ENCODE results near the gene SGMS1.
A peak's percentile ranks its signal among the peaks of the same experiment; 100 is the strongest.

Gene SGMS1

DNA sequence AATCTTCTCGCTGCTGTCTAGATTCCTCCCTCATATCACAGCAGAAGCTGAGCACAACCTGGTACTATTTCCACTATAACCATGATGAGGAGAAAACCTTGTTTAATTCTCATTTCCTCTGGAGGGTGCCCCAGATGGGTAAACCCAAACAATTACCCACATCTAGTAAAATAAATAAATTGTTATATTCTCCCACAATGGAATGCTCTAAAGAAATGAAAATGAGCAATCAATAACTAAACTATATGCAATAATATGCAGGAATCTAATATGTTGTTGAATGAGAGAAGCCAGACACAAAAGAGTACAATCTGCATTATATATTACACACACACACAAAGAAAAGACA, 37.0 kb downstream of the SGMS1 start:
- H3K4me3 ChIP-seq (ENCODE audit: low read length), result no peak overlapping the region
- DNase-seq (ENCODE audit: low read depth), result no peak
- TF ChIP-seq, protein P1, sequence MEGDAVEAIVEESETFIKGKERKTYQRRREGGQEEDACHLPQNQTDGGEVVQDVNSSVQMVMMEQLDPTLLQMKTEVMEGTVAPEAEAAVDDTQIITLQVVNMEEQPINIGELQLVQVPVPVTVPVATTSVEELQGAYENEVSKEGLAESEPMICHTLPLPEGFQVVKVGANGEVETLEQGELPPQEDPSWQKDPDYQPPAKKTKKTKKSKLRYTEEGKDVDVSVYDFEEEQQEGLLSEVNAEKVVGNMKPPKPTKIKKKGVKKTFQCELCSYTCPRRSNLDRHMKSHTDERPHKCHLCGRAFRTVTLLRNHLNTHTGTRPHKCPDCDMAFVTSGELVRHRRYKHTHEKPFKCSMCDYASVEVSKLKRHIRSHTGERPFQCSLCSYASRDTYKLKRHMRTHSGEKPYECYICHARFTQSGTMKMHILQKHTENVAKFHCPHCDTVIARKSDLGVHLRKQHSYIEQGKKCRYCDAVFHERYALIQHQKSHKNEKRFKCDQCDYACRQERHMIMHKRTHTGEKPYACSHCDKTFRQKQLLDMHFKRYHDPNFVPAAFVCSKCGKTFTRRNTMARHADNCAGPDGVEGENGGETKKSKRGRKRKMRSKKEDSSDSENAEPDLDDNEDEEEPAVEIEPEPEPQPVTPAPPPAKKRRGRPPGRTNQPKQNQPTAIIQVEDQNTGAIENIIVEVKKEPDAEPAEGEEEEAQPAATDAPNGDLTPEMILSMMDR (conservative IDR thresholded peaks at IDR 0.05; ENCODE audit: low read length), result no peak

DNA sequence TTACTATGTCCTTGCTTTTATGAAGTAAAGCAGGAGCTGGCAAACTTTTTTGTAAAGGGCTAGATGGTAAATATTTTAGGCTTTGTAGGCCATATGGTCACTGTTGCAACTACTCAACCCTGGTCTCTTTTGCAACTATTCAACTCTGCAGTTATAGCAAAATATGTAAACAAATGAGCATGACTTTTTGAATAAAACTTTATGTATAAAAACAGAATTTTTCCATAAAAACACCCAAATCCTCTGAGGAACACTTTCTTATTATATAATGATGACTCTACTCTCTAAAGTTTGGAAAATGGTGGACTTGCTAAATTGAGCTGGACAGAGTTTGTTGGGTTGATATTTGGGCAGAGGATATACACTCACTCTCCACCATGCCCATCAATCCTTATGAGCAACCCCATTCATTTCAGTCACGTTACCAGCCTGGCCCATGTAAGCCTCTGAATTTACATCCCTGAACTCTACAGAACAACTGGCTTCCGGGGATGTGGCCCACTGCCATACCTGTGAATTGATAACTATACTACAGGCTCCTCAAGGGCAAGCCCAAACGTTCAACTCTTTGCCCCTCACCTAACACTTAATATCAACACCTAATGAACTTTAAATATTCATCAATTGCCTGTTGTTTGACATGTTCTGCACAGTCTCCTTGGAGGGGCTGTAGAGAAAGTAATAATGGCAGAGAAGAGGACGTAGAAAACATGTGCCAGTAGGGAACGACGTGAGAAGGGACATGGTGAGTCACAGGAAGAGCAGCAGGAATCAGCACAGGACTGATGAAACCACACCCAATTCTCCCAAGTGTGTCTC, 37.6 kb downstream of the SGMS1 start:
- H3K4me3 ChIP-seq (ENCODE audit: low read length), result no peak overlapping the region
- TF ChIP-seq, protein P1 (conservative IDR thresholded peaks at IDR 0.05; ENCODE audit: low read length), result no peak
- DNase-seq (ENCODE audit: low read depth), result peak; percentile 67

DNA sequence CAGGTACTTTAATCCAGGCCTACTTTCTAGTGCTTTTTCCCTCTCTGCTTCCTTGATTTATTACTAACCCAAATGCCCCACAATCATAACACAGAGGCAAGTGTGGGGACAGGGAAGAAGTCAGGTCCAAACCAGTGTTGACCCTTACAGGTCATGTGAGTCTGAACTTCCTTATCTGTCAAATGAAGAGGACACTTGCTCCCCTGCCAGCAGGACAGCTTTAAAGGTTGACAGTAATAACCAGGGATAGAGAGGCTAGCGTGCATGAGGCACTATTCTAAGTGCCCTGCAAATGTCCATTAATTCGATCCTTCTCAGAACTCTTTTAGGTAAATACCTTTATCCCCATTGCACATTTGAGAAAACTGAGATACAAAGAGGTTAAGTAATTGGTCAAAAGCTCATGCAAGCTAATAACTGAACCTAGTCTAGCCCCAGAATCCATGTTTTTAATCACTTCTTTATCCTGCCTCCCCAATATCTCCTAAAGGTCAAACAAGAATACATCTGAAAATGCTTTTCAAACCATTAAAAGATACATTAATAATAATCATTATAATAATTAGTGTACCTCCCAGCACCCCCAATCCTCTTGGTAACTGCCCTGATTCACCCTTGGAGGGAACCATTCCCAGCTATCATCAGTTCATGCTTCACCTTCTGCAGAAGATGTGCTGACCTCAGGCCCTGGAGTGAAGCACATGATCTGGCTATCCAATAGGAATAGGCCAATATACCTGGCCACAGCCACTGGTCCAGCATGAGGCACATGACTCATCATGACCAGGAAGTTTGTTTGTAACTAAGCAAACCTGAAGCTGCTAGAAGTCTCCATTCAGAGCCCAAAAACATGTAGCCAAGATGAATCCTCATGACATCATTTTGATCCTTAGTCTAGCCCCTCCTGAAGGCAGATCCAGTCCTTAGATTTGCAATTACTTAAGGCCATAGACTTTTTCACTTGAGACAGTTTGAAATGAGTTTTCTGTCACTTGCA, 40.7 kb downstream of the SGMS1 start:
- DNase-seq (ENCODE audit: low read depth), result no peak
- no peak overlapping the region for H3K4me3 ChIP-seq (ENCODE audit: low read length)
- TF ChIP-seq, protein P1 (conservative IDR thresholded peaks at IDR 0.05; ENCODE audit: low read length), result no peak

DNA sequence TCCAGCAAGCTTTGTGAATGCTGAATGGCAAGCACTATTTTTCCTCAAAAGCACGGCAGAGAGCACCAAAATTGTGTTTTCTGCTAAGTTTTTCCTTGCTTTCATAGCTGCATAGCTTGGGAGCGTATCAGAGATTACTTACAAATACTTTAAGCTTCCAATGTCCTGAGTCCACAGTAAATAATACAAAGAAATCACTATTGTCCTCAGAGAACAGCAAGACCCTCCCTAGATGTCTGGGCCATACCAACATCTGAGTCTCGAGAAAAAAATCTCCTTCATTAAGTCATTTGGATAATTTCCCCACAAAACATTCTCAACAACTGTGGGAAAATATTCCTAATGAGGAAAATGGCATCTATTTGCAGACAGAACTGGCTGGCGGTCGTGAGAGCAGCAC, 41.7 kb downstream of the SGMS1 start:
- DNase-seq (ENCODE audit: low read depth), result peak; percentile 14
- no peak overlapping the region for H3K4me3 ChIP-seq (ENCODE audit: low read length)
- TF ChIP-seq, protein P1 (conservative IDR thresholded peaks at IDR 0.05; ENCODE audit: low read length), result no peak

DNA sequence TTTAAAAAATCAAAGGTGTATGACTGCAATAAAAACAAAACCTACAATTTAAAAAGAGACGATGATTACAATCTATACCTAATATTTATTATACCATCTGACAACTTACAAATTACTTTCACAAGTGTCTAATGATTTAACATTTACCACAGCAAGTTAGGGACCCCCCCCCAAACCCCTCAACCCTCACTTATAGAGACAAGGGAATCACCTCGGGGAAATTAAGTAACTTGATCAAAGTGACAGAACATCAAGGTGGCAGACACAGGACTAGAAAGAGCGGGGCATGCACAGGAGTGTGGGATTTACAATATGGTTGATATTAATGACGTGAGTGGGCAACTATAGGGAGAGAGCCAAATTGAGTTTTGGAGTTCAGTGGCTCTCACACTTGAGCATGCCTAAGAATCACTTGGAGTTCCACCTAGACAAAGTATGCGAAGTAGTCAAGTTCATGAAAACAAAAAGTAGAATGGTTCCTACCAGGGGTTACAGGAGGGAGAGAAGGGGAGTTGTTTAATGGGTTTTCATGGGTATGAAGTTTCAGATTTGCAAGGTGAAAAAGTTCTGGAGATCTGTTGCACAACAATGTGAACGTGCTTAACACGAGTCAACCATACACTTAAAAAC, 43.4 kb downstream of the SGMS1 start:
- TF ChIP-seq, protein P1 (conservative IDR thresholded peaks at IDR 0.05; ENCODE audit: low read length), result no peak
- no peak overlapping the region for H3K4me3 ChIP-seq (ENCODE audit: low read length)

DNA sequence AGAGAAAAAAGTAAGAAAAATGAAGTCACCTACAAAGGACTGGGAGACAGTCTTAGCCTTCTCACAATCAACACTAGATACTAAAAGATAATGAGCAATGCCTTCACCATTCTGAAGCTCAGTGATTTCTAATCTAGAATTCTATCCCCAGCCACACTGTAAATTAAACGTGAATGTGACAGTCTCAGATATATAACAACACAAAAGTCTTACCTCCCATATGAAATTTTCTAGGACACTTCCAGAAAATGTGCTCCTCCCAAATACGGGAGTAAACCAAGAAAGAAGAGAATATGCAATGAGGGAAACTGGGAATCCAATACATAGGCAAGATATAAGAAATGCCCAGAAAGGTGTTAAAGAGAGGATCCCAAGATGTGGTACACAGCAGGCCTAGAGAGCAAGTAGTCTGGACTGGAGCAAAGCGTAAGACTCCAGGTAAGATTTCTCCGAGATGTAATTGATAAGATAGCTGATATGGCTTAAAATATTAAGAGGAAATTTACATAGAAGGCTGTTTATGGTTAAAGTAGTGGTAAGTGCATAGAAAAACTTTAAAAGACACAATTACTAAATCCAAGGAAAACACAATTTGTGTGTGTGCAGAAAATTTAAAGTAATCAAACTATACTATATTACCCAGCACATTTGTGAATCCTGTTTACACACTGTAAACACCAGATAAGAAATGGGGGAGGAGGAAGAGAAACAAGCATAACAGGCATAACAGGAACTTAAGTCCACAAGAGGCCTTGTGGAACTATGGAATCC, 44.1 kb downstream of the SGMS1 start:
- TF ChIP-seq, protein P1 (conservative IDR thresholded peaks at IDR 0.05; ENCODE audit: low read length), result no peak
- no peak overlapping the region for H3K4me3 ChIP-seq (ENCODE audit: low read length)
- DNase-seq (ENCODE audit: low read depth), result no peak

More for the DNA sequence above, 43.4 kb downstream of the SGMS1 start:
- DNase-seq (ENCODE audit: low read depth), result no peak
